GM19467 (cell line): Measurements from ENCODE around the gene NR2C2.
A peak's percentile ranks its signal among the peaks of the same experiment; 100 is the strongest.

Source experiments
- ATAC-seq: cut with Tn5 transposase; IDR thresholded peaks from one replicate; pipeline ENCODE4 v1.9.1; 2021; ENCODE audit warnings: mild to moderate bottlenecking, moderate library complexity; ENCODE audit not compliant: unreplicated experiment

NR2C2 gene

DNA sequence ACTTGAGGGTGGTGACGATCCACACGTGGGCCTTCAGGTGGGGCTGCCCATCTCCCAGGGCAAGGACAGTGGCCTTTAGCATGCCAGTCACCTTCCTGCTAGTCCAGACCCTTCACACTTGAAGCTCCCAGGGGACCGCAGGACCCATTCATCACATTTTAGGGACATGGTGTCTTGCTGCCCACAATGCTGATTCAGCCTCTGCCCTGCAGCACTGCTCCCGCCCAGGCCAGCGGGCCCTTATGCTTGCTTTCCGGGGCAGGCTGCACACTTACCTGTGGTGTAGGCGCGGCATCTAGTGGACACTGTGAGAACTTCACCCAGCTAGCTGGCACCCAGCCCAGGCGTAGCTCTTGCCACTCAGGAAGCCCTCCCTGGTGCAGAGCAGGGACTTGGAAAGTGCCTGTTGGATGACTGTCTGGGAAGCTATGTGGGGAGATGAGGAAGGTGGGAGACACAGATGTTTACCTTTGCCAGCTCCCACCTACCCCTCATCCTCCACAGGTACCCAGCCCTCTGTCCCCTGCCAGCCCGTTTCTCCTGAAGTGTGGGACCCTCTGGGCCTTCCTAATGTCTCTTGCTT is 26.3 kb upstream of the NR2C2 start:
- ATAC-seq = peak; percentile 68

DNA sequence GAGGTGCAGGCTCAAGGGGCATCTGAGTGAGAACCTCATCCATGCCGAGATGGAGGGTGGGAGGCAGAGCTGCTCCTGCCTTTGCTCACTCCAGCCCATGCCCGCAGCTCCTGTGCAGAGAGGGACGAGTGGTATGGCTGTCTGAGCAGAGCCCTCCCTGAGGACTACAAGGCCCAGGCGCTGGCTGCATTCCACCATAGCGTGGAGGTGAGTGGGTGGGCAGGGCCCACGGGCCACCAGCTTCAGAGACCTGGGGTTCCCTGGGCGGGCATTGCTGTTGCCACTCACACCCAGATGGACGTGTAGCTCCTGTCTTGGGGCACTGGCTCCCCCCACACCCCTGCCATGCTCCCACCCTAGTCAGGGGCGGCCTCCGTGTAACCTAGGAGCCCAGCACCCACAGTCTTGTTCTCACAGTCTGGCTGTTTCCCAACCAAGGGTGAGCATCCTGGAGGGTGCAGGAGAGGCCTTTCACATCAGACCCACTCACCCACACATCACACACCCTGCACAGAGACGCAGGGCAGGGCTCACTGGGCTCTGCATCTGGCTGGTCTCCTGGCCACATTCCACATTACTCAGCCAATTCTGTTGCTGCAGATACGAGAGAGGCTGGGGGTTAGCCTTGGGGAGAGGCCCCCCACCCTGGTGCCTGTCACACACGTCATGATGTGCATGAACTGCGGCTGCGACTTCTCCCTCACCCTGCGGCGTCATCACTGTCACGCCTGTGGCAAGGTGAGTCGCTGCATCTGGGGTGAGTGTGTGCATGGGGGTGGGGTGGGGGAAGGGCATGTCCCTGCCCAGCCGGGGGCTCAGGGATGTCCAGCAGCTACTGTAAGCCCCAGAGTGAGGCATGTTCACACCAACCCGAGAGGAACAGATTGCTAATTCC is 25.3 kb upstream of the NR2C2 start:
- ATAC-seq = no peak

DNA sequence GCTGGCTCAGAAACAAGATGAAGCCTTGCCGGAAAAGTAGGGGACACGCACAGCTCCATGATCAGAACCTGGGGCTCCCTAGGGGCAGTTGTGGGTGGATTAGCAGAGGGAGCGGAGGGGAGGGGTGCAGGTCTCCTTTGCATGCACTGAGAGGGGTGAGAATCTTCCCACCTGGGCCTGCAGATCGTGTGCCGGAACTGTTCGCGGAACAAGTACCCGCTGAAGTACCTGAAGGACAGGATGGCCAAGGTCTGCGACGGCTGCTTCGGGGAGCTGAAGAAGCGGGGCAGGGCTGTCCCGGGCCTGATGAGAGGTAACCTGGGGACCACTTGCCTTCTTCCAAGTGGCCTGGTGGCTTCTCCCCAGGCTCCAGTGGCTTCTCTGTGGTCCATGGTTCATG is 24.5 kb upstream of the NR2C2 start:
- no peak for ATAC-seq

DNA sequence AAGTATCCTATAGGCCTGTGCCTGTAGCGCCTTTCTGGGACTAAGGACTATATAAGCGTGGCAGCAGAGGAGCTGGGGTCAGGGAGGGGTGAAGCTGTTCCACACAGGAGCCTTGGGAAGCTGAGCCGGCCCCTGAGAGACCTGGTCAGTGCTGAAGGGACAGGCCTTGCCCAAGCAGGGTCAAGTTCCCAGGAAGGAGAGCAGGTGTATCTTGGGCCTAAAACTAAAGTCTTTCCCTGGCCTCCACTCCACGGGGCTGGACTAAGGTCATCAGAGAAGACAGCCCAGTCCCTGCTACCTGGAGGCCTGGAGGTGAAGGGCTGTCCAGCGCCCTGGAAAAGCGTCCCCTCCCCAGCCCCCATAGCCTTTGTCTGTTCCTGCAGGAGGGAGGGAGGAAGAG is 23.9 kb upstream of the NR2C2 start:
- no peak for ATAC-seq

DNA sequence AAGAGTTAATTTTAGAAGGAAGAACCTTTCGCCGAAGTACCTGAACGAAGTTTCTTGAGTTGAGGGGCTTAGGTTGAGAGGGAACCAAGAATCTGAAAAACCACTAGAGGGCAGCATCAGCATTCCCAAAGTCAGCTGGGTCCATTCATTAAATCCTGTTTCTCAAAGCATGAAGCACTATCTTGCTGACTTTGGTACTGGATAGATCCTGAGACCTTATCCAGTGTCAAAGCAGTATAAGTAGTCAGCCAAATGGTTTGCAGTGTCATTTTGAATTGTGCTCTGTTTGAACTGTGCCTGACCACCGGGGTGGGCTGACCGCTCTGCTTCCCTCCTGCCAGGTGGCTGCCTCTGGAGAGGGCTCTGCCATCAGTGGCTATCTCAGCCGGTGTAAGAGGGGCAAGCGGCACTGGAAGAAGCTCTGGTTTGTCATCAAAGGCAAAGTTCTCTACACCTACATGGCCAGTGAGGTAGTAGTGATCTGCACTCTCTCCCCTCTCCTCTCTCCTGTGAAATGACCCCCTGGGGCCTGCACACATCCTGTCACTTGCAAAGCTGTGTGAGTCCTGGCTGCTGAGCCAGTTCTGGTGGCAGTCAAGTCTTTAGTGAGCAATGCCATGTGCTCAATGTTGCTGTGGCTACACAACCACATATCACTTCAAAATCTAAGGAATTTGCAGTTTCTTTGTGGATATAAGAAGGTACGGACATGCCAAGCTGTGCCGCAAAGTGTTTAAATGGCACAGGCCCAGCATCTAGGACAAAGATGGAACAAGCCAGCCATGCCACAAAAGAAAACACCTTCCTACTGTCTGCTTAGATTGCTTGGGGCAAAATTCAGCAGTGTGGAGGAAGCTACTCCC is 21.4 kb upstream of the NR2C2 start:
- no peak for ATAC-seq

DNA sequence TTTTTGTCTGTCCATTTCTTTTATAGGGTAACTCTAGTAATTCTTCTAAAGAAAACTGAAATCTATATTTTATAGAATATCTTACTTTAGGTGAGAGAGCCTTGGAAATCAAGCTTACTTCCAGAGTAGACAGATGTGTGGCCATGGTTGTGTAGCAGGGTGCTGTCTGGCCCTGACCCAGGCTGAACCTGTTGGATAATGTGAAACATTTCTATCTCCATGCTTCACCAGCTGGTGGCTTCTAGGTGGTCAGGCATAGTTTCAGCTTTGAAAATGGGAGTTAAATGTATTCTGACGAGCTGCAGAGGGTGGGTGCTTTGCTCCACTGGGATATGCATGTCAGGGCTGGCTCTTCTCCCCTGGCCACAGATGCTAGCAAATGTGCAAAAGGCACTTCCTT is 20.8 kb upstream of the NR2C2 start:
- ATAC-seq = no peak

DNA sequence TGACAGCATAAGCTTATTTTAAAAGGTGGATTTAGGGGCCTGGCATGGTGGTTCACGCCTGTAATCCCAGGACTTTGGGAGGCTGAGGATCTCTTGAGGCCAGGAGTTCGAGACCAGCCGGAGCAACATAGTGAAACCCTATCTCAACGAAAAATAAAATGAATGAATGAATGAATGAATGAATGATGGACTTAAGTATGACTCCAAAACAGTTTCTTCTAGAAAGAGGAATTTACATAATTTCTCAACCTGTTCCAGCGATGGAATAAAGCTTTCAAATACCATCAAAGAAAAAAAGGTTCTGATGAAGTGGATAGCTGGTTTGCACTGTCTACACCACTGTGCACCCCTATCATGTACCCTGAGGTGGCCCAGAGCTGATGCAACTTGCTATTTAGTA is 20.1 kb upstream of the NR2C2 start:
- ATAC-seq = no peak

DNA sequence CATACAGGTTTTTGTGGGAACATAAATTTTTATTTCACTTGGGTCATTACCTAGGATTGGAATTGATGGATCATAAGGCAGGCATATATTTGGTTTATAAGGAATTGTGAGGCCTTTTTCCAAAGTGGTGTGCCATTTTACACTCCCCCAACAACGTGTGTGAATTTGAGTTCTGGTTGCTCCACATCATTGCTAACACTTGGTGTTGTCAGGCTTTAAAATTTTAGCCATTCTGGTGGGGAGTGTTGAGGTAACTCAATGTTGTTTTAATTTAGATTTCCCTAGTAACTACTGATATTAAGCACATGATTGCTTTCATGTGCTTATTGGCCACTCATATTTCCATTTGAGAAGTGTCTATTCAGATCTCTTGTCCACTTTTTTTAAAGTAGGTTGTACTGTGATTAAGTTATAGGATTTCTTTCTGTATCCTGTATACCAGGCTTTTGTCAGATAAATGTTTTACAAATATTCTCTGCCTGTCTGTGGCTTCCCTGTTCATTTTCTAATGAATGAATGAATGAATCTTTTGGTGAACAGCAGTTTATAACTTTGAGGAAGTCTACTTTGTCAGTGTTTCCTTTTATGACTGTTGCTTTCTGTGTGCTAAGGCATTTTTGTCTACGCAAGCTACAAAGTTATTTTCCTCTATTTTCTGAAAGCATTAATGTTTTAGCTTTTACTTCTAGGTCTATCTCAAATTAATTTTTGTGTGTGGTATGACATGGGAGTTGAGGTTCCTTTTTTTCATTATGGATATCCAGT is 17.9 kb upstream of the NR2C2 start:
- ATAC-seq = no peak

DNA sequence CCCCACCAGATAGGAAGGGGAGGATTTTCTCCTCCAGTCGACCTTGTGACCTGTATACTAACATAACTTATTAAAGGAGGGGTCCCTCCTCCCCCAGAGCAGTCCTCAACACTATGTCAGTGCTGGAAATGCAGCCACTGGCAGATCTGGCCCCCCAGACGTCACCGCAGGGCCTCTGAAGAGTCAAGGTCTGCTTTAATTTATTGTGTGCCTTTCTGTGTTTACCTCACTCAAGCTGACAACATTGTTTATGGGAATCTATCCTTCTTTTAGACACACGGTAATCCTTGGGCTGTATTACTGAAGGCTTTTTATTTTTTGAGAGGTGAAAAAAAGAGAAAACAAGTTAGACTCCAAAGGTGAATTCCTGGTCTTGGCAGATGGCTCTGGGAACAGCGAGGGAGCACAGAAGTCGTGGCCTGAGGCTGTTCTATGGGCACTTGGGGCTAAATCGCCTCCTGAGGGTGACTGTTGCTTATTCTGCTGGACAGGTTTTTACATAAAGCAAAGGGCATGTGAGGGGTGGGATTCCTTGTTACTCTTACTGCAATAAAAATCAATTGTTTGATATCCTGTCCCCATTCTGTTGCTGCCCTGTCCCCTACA is 13.5 kb upstream of the NR2C2 start:
- no peak for ATAC-seq

DNA sequence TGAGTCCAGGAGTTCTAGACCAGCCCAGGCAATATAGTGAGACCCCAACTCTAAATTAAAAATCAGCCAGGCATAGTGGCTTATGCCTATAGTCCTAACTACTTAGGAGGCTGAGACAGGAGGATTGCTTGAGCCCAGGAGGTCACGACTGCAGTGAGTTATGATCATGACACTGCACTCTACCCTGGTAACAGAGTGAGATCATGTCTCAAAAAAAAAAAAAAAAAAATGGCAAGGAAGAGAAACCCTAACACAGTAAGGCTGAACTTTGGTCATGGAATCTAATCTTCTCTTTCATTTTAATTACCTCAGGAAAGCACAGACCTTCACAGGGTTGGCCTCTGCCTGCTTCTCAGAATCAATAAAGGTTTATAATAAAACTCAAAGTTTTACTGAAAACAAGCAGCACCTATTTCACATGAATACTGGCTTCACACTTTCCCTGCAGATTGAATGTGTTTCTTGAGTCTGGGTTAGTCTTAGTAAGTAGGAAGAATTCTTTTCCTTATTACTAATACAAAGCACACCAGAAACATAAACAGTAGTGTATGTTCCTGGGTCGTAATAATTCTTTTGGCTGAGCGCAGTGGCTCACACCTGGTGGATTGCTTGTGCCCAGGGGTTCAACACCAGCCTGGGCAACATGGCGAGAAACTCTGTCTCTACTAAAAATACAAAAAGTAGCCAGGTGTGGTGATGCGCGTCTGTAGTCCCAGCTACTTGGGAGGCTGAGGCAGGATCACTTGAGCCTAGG is 11.6 kb upstream of the NR2C2 start:
- no peak for ATAC-seq

DNA sequence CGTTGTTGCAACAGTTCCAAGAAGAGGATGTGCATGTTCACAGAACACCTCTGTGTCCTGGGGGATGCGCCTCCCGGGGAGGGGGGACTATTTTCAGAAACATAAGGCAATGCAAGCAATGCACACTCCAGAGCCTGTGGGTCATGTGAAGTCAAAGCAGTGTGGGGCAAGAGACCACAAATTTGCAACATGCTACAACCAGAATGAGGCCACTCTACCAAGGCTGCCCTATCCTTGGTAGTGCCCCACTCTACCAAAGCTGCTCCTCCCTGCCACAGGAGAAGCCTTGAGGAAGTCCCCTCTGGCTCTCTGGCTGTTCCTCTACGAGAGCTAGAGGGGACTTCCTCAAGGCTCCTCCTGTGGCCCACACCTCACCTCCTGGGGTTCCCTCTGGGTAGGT is 8.4 kb upstream of the NR2C2 start:
- ATAC-seq = no peak

DNA sequence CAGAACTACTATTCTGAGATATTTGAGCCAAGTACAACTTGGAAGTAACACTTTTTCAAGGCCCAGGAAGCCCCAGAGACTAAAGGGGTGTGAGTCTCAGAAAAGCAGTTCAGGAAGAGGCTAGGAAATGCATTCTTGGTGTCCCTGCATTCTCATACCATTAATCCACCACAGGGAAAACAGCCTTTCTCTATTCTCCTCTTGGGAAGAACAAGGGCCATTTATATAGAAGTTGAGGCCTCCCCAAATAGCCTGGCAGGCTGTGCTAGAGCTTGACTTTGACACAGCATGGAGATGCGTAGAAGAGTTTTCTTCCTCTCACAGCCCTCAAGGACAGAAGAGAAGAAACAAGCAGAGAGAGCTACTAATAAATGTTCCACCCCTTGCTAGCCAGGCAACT is 5.5 kb upstream of the NR2C2 start:
- ATAC-seq = no peak

DNA sequence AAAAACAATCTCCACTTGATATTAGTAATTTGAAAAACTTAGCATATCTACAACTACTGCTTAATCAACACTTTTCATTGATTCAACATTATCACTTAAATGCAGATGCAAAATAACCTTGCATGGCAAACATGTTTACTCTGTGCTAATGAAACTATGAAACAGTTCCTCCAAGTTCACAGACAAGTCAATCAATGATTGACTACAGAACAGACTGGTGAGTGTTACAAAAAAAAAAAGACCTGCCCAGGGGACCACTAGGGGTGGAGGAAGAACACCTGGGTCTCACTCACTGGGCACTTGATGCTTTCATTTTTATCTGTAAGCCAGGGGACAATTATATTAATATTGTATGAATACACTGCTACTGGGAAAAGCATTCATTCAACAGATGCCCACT is 4.3 kb upstream of the NR2C2 start:
- ATAC-seq = peak; percentile 26

DNA sequence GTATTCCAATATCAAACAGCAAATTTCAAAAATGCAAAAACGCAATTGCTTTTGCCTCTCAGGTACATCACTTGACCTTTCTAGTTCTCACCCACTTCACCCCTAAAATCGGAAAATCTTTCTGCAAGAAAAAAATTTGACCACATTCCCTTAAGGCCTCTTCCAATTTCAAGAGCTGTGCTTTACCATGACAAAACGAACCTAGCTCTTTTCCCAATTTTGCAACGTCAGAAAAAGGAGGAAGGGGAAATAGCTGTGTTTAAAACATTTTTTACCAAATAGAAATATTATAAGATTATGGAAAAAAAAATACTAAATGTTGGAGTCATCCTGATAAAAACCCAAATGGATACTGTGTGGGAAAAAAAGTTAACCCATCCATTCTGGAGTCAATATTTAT is 1.1 kb upstream of the NR2C2 start:
- ATAC-seq = no peak

DNA sequence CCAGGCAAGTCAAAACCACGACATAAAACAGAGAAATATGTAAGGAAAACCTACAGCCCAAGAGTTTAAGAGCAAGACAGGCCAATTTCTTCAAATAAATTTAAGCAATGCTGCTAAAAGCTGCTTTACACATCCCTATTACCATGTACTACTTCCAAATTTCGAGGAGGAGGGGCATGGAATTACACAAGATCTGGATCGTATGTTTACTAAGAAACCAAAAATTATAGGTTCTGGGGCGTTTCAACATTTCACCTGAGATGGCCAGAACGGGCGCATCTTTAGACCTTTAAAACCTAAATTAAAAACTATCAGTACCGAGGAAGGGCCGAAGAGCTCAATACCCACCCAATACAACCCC is 664 bp upstream of the NR2C2 start:
- no peak for ATAC-seq

DNA sequence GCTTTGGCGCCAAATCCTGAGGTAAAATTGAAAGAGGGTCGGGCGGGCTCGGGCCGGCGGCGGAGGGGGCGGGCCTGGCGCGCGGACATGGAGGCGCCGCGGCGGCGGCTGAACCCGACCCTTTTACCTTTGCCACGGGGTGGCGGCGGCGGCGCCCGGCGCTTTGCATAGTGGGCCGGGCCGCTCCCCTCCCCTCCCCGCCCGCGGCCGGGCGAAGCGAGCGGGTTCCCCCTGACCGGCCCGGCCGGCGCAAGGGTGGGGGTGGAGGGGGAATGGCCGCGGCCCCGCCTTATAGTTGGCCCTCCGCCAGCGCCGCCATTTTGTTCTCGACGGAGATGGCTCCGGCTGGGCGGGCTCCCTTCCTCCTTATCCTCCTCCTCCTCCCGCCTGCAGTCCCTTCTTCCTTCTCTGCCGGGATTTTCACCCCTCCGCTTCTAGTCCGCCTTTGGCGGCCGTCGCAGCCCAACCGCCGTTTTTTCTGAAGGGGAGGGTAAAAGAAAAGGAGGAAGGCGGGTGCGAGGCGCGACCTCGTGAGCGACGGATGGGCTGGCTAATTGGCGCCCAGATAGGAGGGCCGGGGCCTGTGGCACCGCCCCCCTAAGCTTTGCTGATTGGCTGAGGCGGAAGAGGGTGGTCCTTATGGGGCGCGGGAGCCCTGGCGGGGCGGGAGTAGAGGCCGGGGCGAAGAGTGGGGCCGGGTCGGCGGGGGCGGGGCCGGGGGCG is 664 bp downstream of the NR2C2 start:
- ATAC-seq = peak; percentile 81

DNA sequence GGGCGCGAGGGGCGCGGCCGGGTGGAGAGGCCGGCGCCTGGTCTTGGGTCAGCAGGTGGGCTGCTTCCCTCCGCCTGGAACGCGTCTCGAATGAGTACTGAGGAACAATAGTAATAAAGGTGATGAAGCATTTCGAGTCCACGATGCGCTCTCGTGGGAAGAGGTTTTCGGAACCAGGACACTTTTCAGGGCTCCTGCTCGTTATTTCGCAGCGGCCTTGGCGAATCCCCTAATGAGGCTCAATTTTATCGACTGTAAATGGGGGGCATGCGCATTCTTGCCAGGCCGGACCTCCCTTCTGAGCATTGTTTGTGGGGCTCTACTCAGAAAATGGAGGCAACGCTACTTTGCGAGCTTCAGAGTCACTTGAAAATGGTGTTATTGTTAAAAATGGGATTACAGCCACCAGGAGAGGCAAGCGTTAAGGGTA is 1.2 kb downstream of the NR2C2 start:
- no peak for ATAC-seq

DNA sequence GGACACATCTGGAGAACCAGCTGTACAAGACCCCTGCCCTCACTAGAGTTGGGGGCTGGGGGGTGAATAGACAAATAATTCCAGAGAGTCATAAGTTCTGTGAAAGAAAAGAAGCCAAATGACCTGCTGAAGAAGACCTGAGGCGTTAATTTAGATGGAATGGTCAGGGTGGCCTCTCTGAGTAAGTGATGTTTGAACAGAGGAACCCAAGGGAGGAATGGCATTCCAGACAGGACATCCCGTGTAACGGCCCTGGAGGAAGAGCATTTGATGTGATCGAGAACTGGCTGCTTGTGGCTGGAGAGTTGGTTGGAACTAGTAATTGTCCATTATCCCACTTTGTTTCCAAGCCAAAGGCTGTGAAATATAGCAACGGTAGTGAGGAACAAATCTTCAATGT is 1.7 kb downstream of the NR2C2 start:
- ATAC-seq = no peak

DNA sequence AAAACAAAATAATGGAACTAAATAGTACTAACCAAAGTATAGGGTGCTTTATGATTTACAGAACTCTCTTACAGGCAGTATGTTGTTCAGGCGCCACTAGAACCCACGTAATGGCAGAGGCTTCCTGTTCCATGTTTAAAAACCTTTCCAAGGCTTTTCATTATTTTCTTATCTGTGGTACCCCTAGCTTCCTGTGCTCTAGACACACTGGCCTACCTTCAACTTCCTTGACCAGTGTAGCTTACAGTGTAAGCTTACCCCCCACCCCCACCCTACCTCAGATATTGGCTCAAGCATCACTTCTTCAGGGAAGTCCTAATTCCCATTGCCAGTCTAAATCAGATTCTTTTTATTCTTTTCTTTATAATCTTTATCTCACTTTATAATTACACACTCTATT is 2.9 kb downstream of the NR2C2 start:
- ATAC-seq = no peak
